Sigmoid colon (tissue), 7 donors: ENCODE data around the gene PCDHGB2. TPM values are rescaled to one million over a fixed set of nuclear protein-coding genes. Genes with fewer than 3 reads are reported as not detected.
A peak's percentile ranks its signal among the peaks of the same experiment; 100 is the strongest.

Source experiments
- DNase-seq: peaks from one replicate; pipeline ENCODE4 v3.0.0-alpha.2; 2019
- H3K27ac ChIP-seq, 4 donors: fragments of 200-600 bp; sonication (generic); one replicate each; pipeline ENCODE4 v1.5.1; 2016 to 2019; ENCODE audit warnings: mild to moderate bottlenecking in 1 of 4
- H3K27me3 ChIP-seq, 3 donors: fragments of 200-600 bp; sonication (generic); one replicate each; pipeline ENCODE4 v1.5.1; 2019; ENCODE audit warnings: mild to moderate bottlenecking in 1 of 3
- H3K36me3 ChIP-seq, 4 donors: fragments of 200-600 bp; sonication (generic); one replicate each; pipeline ENCODE4 v1.5.1; 2016 to 2019
- H3K4me1 ChIP-seq, 4 donors: fragments of 200-600 bp; sonication (generic); one replicate each; pipeline ENCODE4 v1.5.1; 2017 to 2019
- H3K4me3 ChIP-seq, 4 donors: fragments of 200-600 bp; sonication (generic); one replicate each; pipeline ENCODE4 v1.5.1; 2017 to 2019; ENCODE audit warnings: mild to moderate bottlenecking in 2 of 4, moderate library complexity in 1 of 4
- H3K9me3 ChIP-seq, 4 donors: fragments of 200-600 bp in 3 of 4; sonication (generic) in 3 of 4; one replicate each; pipeline versions ENCODE4 v1.5.1 to v1.6.1; 2013 to 2019
- CTCF ChIP-seq, 4 experiments: fragments of 450-650 bp in 3 of 4; fragments of 200-600 bp in 1 of 4; IDR thresholded peaks; one replicate each; pipeline ENCODE4 v1.5.1; 2016 to 2019; ENCODE audit warnings: antibody characterized with exemption in 4 of 4, mild to moderate bottlenecking in 3 of 4, moderate library complexity in 2 of 4
- EP300 ChIP-seq, 4 donors: sonication (generic); formaldehyde crosslinking; IDR thresholded peaks; one replicate each; pipeline ENCODE4 v1.6.1; 2017; ENCODE audit warnings: antibody characterized with exemption in 4 of 4
- POLR2A ChIP-seq, 2 donors: fragments of 450-650 bp; IDR thresholded peaks; one replicate each; pipeline ENCODE4 v1.6.1; 2016; ENCODE audit warnings: antibody characterized with exemption in 2 of 2, mild to moderate bottlenecking in 2 of 2, moderate library complexity in 2 of 2
- POLR2AphosphoS5 ChIP-seq, 4 donors: sonication (generic); formaldehyde crosslinking; IDR thresholded peaks; one replicate each; pipeline ENCODE4 v1.6.1; 2017; ENCODE audit warnings: antibody characterized with exemption in 4 of 4
- WGBS, 2 donors: extraction: QIAGEN DNeasy Blood & Tissue Kit; methylation state at CpG; one replicate each; pipeline ENCODE4 v1.1.7; 2013; 5-methylcytosine and 5-hydroxymethylcytosine counted together
- intact Hi-C: fragments of 100-400 bp; cut with DNase I; formaldehyde crosslinking; loops from one replicate; pipeline ENCODE4 v1.15.1; 2023
- polyA plus RNA-seq, 3 donors: library from polyadenylated mRNA; stranded (reverse); fragments of 200-250 nt; gene quantifications; one replicate each; pipeline ENCODE4 v1.2.3, GENCODE V29; 2013
- total RNA-seq, 4 donors: library from RNA; depleted of rRNA; stranded (reverse); fragments of >200 nt; gene quantifications; one replicate each; pipeline ENCODE4 v1.1.0, GENCODE V29; 2016
- donor health status: healthy with polysubstance abuse.
- donor health status: Bipolar disorder and iron deficiency.
- donor health status: healthy.

Gene PCDHGB2
- total and polyA plus RNA-seq, 7 donors, result 0.51 to 12.9 (median 4.4) TPM; not detected in 2

DNA sequence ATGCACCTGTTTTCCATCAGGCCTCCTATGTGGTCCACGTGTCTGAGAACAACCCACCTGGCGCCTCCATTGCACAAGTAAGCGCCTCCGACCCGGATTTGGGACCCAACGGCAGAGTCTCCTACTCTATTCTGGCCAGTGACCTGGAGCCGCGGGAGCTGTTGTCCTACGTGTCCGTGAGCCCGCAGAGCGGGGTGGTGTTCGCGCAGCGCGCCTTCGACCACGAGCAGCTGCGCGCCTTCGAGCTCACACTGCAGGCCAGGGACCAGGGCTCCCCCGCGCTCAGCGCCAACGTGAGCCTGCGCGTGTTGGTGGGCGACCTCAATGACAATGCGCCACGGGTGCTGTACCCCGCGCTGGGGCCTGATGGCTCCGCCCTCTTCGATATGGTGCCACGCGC, 8.2 kb upstream of the PCDHGB2 start:
- peaks cover 0 to 42% (median 0%) of the 10 kb centered on the region in 3 donors for H3K27me3 ChIP-seq
- no peaks in the 10 kb centered on the region for H3K36me3 ChIP-seq
- no peak overlapping the region for H3K4me3 ChIP-seq
- H3K9me3 ChIP-seq, result peaks cover 19 to 72% (median 50%) of the 10 kb centered on the region in 4 donors
- no peak overlapping the region for H3K27ac ChIP-seq
- intact Hi-C loops, result no loop called here
- no peaks in the 10 kb centered on the region for H3K4me1 ChIP-seq
- DNase-seq, result no peak
- TF ChIP-seq POLR2AphosphoS5 (IDR thresholded peaks at IDR 0.05) (no peak), CTCF (IDR thresholded peaks at IDR 0.05) (no peak), EP300 (IDR thresholded peaks at IDR 0.05) (no peak), POLR2A (IDR thresholded peaks at IDR 0.05) (no peak)
- 43 to 73% methylated on average over 32 to 36 of the region's 36 CpGs for WGBS, 2 donors

- TF ChIP-seq CTCF (IDR thresholded peaks at IDR 0.05), result peak in 2 of 4 experiments; percentile 11 to 39
- no peak for TF ChIP-seq POLR2AphosphoS5 (IDR thresholded peaks at IDR 0.05)
- TF ChIP-seq EP300 (IDR thresholded peaks at IDR 0.05), result no peak
- no peak for TF ChIP-seq POLR2A (IDR thresholded peaks at IDR 0.05)
- Histone ChIP-seq H3K9me3 (peaks cover 30 to 84% (median 60%) of the 10 kb centered on the region in 4 donors), H3K27me3 (peaks cover 0 to 30% (median 0%) of the 10 kb centered on the region in 3 donors), H3K4me3 (peak within 1 kb of the TSS; percentile 11 to 42 (median 29)), H3K27ac (peak within 1 kb of the TSS in 1 of 4 donors; percentile 30), H3K36me3 (no peaks in the 10 kb centered on the region), H3K4me1 (no peaks in the 10 kb centered on the region)
- WGBS, 2 donors, result 20 to 55% methylated on average over 29 of the region's 29 CpGs
- intact Hi-C loops, result no loop called here
- DNase-seq, result no peak
Observed at GRCh38 chr5:141354900-141355469, 4.8 kb upstream of the PCDHGB2 start, which contains the start of gene PCDHGA4. PCDHGA4 (plus strand) TSS chr5:141355021; CDS start chr5:141355108, 87 bp downstream.

GRCh38 chr5:141355641-141356040, 4.2 kb upstream of the PCDHGB2 start:
- TF ChIP-seq EP300 (IDR thresholded peaks at IDR 0.05) (no peak), POLR2A (IDR thresholded peaks at IDR 0.05) (no peak), CTCF (IDR thresholded peaks at IDR 0.05) (no peak), POLR2AphosphoS5 (IDR thresholded peaks at IDR 0.05) (no peak)
- no peak for DNase-seq
- Histone ChIP-seq H3K4me1 (no peaks in the 10 kb centered on the region), H3K27ac (no peak overlapping the region), H3K9me3 (peaks cover 37 to 84% (median 63%) of the 10 kb centered on the region in 4 donors), H3K4me3 (peak overlapping the region in 2 of 4 donors; percentile 31 to 42), H3K36me3 (no peaks in the 10 kb centered on the region), H3K27me3 (peaks cover 0 to 25% (median 0%) of the 10 kb centered on the region in 3 donors)
- 54 to 78% methylated on average over 24 of the region's 24 CpGs for WGBS, 2 donors
- intact Hi-C loops, result no loop called here

DNA sequence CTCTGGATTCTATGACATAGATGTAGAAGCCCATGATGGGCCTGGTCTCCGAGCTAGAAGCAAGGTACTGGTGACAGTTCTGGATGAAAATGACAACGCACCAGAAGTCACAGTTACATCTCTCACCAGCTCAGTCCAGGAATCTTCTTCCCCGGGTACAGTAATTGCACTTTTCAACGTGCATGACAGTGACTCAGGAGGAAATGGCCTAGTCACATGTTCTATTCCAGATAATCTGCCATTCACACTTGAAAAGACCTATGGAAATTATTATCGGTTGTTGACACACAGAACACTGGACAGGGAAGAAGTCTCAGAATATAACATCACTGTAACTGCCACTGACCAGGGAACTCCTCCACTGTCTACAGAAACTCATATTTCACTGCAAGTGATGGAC, 3.7 kb upstream of the PCDHGB2 start:
- no peak for DNase-seq
- intact Hi-C loops, result no loop called here
- 72 to 73% methylated on average over 5 of the region's 5 CpGs for WGBS, 2 donors

More for the DNA sequence above, 3.7 kb upstream of the PCDHGB2 start:
- no peak overlapping the region for H3K27ac ChIP-seq
- no peaks in the 10 kb centered on the region for H3K36me3 ChIP-seq
- TF ChIP-seq POLR2A (IDR thresholded peaks at IDR 0.05), result no peak
- TF ChIP-seq CTCF (IDR thresholded peaks at IDR 0.05), result no peak
- TF ChIP-seq EP300 (IDR thresholded peaks at IDR 0.05), result no peak
- TF ChIP-seq POLR2AphosphoS5 (IDR thresholded peaks at IDR 0.05), result no peak
- no peaks in the 10 kb centered on the region for H3K4me1 ChIP-seq
- H3K4me3 ChIP-seq, result no peak overlapping the region
- H3K9me3 ChIP-seq, result peaks cover 41 to 84% (median 63%) of the 10 kb centered on the region in 4 donors
- peaks cover 0 to 20% (median 0%) of the 10 kb centered on the region in 3 donors for H3K27me3 ChIP-seq
